Measurements from ENCODE around the gene WDR90. TPM values are rescaled to one million over a fixed set of nuclear protein-coding genes. Genes with fewer than 3 reads are reported as not detected.

Gene WDR90
- total and polyA plus RNA-seq, 2 of the 13 experiments (the other 11 are each of a cell fraction or from before 2014, with no cell fraction given) = 14.9 to 28.9 TPM

DNA sequence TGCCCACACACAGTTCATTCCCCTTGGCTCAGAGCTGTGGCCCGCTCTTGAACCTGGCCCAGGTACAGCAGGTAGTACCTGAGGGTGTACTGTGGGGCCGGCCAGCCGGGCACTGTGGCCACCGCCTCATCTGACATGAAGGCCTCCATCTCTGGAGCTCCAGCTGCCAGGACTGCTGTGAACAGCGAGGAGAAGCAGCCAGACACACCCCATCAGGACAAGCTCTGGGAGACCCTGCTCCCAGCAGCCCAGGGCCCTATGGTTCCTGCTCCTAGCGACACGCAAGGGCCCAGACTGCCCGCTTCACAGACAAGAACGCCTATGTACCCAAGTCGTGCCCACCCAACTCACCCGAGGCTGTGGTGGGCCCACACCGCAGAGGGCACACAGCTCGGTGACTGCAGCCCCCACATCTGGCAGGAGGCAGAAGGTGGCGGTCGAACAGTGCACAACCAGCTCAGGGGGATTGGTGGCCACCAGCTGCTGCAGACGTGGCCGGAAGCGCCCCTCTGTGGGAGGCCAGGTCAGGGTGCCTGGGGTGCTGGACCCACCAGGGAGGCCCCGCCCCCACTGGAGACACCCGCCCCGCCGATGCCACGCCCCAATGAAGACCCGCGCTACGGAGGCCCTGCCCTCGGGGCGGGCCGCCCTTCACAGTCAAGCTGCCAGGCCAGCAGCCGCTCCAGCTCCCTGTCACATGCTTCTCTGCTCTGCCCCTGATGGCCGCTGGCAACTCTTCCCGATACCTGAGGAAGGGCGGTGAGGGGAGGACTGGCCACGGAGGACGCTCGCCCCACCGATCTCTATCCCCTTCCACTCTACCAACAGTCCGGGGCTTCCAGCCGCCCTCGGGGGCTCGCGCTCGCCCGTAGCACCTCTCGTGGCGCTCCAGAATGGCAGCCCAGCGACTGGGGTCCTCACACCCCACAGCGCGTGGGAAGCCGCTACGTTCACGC is 30.0 kb downstream of the WDR90 start (continued):
- TF ChIP-seq, protein P1, sequence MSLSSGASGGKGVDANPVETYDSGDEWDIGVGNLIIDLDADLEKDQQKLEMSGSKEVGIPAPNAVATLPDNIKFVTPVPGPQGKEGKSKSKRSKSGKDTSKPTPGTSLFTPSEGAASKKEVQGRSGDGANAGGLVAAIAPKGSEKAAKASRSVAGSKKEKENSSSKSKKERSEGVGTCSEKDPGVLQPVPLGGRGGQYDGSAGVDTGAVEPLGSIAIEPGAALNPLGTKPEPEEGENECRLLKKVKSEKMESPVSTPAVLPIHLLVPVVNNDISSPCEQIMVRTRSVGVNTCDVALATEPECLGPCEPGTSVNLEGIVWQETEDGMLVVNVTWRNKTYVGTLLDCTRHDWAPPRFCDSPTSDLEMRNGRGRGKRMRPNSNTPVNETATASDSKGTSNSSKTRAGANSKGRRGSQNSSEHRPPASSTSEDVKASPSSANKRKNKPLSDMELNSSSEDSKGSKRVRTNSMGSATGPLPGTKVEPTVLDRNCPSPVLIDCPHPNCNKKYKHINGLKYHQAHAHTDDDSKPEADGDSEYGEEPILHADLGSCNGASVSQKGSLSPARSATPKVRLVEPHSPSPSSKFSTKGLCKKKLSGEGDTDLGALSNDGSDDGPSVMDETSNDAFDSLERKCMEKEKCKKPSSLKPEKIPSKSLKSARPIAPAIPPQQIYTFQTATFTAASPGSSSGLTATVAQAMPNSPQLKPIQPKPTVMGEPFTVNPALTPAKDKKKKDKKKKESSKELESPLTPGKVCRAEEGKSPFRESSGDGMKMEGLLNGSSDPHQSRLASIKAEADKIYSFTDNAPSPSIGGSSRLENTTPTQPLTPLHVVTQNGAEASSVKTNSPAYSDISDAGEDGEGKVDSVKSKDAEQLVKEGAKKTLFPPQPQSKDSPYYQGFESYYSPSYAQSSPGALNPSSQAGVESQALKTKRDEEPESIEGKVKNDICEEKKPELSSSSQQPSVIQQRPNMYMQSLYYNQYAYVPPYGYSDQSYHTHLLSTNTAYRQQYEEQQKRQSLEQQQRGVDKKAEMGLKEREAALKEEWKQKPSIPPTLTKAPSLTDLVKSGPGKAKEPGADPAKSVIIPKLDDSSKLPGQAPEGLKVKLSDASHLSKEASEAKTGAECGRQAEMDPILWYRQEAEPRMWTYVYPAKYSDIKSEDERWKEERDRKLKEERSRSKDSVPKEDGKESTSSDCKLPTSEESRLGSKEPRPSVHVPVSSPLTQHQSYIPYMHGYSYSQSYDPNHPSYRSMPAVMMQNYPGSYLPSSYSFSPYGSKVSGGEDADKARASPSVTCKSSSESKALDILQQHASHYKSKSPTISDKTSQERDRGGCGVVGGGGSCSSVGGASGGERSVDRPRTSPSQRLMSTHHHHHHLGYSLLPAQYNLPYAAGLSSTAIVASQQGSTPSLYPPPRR (CRISPR knock-in tag; IDR thresholded peaks at IDR 0.05; ENCODE audit: borderline replicate concordance) = no peak
- TF ChIP-seq, protein P2, sequence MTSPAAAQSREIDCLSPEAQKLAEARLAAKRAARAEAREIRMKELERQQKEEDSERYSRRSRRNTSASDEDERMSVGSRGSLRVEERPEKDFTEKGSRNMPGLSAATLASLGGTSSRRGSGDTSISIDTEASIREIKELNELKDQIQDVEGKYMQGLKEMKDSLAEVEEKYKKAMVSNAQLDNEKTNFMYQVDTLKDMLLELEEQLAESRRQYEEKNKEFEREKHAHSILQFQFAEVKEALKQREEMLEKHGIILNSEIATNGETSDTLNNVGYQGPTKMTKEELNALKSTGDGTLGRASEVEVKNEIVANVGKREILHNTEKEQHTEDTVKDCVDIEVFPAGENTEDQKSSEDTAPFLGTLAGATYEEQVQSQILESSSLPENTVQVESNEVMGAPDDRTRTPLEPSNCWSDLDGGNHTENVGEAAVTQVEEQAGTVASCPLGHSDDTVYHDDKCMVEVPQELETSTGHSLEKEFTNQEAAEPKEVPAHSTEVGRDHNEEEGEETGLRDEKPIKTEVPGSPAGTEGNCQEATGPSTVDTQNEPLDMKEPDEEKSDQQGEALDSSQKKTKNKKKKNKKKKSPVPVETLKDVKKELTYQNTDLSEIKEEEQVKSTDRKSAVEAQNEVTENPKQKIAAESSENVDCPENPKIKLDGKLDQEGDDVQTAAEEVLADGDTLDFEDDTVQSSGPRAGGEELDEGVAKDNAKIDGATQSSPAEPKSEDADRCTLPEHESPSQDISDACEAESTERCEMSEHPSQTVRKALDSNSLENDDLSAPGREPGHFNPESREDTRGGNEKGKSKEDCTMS (CRISPR knock-in tag; conservative IDR thresholded peaks at IDR 0.05) = no peak
- TF ChIP-seq, protein P3, sequence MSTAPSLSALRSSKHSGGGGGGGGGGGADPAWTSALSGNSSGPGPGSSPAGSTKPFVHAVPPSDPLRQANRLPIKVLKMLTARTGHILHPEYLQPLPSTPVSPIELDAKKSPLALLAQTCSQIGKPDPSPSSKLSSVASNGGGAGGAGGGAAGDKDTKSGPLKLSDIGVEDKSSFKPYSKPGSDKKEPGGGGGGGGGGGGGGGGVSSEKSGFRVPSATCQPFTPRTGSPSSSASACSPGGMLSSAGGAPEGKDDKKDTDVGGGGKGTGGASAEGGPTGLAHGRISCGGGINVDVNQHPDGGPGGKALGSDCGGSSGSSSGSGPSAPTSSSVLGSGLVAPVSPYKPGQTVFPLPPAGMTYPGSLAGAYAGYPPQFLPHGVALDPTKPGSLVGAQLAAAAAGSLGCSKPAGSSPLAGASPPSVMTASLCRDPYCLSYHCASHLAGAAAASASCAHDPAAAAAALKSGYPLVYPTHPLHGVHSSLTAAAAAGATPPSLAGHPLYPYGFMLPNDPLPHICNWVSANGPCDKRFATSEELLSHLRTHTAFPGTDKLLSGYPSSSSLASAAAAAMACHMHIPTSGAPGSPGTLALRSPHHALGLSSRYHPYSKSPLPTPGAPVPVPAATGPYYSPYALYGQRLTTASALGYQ (CRISPR knock-in tag; IDR thresholded peaks at IDR 0.05) = no peak
- TF ChIP-seq, protein P4, sequence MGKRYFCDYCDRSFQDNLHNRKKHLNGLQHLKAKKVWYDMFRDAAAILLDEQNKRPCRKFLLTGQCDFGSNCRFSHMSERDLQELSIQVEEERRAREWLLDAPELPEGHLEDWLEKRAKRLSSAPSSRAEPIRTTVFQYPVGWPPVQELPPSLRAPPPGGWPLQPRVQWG (CRISPR knock-in tag; IDR thresholded peaks at IDR 0.05; ENCODE audit: borderline replicate concordance, low read depth) = no peak
- TF ChIP-seq NFKBIZ (CRISPR knock-in tag; IDR thresholded peaks at IDR 0.05) (no peak), ZNF3 (CRISPR knock-in tag; IDR thresholded peaks at IDR 0.05) (no peak), HOXA9 (CRISPR knock-in tag; IDR thresholded peaks at IDR 0.05; ENCODE audit: borderline replicate concordance) (no peak), ATF7 (IDR thresholded peaks at IDR 0.05) (no peak), ATF7 (CRISPR knock-in tag; IDR thresholded peaks at IDR 0.05) (peak; percentile 39; the same call in 1 of the 2 replicates), RBAK (CRISPR knock-in tag; IDR thresholded peaks at IDR 0.05) (no peak), ZNF225 (CRISPR knock-in tag; IDR thresholded peaks at IDR 0.05) (no peak), CHD2 (IDR thresholded peaks at IDR 0.05; ENCODE audit: low read depth, low read length) (no peak), SP4 (CRISPR knock-in tag; IDR thresholded peaks at IDR 0.05) (peak; percentile 82), STAT5B (CRISPR knock-in tag; IDR thresholded peaks at IDR 0.05) (no peak), ZNF850 (CRISPR knock-in tag; conservative IDR thresholded peaks at IDR 0.05) (no peak), SOX6 (IDR thresholded peaks at IDR 0.05) (no peak), SOX6 (CRISPR knock-in tag; IDR thresholded peaks at IDR 0.05) (no peak), TEAD2 (CRISPR knock-in tag; IDR thresholded peaks at IDR 0.05) (no peak), MAFG (CRISPR knock-in tag; IDR thresholded peaks at IDR 0.05) (no peak), GABPA (IDR thresholded peaks at IDR 0.05; ENCODE audit: low read depth, low read length) (0 out of 2 replicates have a peak, but pooled peaks have one; percentile 27), GABPA (CRISPR knock-in tag; IDR thresholded peaks at IDR 0.05; ENCODE audit: low read depth) (peak; percentile 80), ZNF761 (CRISPR knock-in tag; conservative IDR thresholded peaks at IDR 0.05) (peak; percentile 13; the same call in 1 of the 2 replicates)
